Common myeloid progenitor, CD34-positive (primary cell): ENCODE measurements around the gene ZMYND8.
"Not testable (repeated sequence)": the region's sequence is repeated elsewhere in the genome, so short reads cannot be mapped to it uniquely, and the experiment has no call there.

Experiments used
- CTCF ChIA-PET: fragments of 350-600 bp; sonication (Branson Sonifier 250); formaldehyde crosslinking; loops from one replicate; lab custom pipeline; 2021; ENCODE audit warnings: antibody characterized with exemption; lab: Charles Lee
- POLR2A ChIA-PET: fragments of 350-600 bp; sonication (Branson Sonifier 250); formaldehyde crosslinking; loops from one replicate; lab custom pipeline; 2021; ENCODE audit warnings: antibody characterized with exemption; lab: Charles Lee
- DNase-seq, 3 donors: peaks; one replicate each; pipeline versions ENCODE4 v3.0.0 to v3.0.0-alpha.2; 2013
- H3K27ac ChIP-seq, 2 experiments: 1 replicate in 1 of 2; 2 replicates in 1 of 2; pipeline ENCODE4 v1.7.0; 2013; ENCODE audit warnings: inconsistent platforms in 2 of 2, low read length in 2 of 2, mild to moderate bottlenecking in 2 of 2, low read depth in 1 of 2, moderate library complexity in 1 of 2; ENCODE audit not compliant: severe bottlenecking in 2 of 2, insufficient read depth in 1 of 2, poor library complexity in 1 of 2
- H3K27me3 ChIP-seq, 5 experiments: replicated peaks in 2 of 5; 1 replicate in 3 of 5; 2 replicates in 2 of 5; pipeline versions ENCODE4 v1.6.1 to v1.7.0; 2013; ENCODE audit warnings: low read length in 4 of 5, mild to moderate bottlenecking in 2 of 5, moderate library complexity in 2 of 5, inconsistent platforms in 1 of 5; ENCODE audit not compliant: insufficient read depth in 5 of 5, control insufficient read depth in 4 of 5
- H3K36me3 ChIP-seq, 4 experiments: 1 replicate in 2 of 4; 2 replicates in 2 of 4; pipeline versions ENCODE4 v1.6.1 to v1.7.0; 2013; ENCODE audit warnings: low read length in 3 of 4, control low read depth in 1 of 4, mild to moderate bottlenecking in 1 of 4; ENCODE audit not compliant: control insufficient read depth in 4 of 4, insufficient read depth in 4 of 4
- H3K4me1 ChIP-seq, 4 experiments: 1 replicate in 3 of 4; 2 replicates in 1 of 4; pipeline versions ENCODE4 v1.6.1 to v1.7.1; 2013; ENCODE audit warnings: low read length in 3 of 4, mild to moderate bottlenecking in 3 of 4, control low read depth in 1 of 4, inconsistent platforms in 1 of 4, moderate library complexity in 1 of 4; ENCODE audit not compliant: control insufficient read depth in 4 of 4, insufficient read depth in 4 of 4; ENCODE audit errors: control extremely low read depth in 1 of 4
- H3K4me3 ChIP-seq, 7 experiments: 1 replicate in 4 of 7; 2 replicates in 3 of 7; pipeline versions ENCODE4 v1.5.1 to v1.7.0; 2013; ENCODE audit warnings: mild to moderate bottlenecking in 7 of 7, low read length in 6 of 7, moderate library complexity in 6 of 7, inconsistent platforms in 2 of 7, low read depth in 2 of 7, control low read depth in 1 of 7; ENCODE audit not compliant: insufficient read depth in 4 of 7, control insufficient read depth in 1 of 7; ENCODE audit errors: extremely low read depth in 1 of 7
- H3K9me3 ChIP-seq, 5 experiments: 1 replicate in 4 of 5; 2 replicates in 1 of 5; pipeline versions ENCODE4 v1.6.1 to v1.7.1; 2013; ENCODE audit warnings: low read length in 4 of 5, mild to moderate bottlenecking in 2 of 5, inconsistent platforms in 1 of 5, low read depth in 1 of 5, moderate library complexity in 1 of 5; ENCODE audit not compliant: control insufficient read depth in 4 of 5, insufficient read depth in 2 of 5; ENCODE audit errors: control extremely low read depth in 1 of 5
- WGBS: methylation state at CpG from one replicate; pipeline ENCODE4 v1.1.5; 2013; ENCODE audit not compliant: insufficient coverage; 5-methylcytosine and 5-hydroxymethylcytosine counted together

The ZMYND8 gene

DNA sequence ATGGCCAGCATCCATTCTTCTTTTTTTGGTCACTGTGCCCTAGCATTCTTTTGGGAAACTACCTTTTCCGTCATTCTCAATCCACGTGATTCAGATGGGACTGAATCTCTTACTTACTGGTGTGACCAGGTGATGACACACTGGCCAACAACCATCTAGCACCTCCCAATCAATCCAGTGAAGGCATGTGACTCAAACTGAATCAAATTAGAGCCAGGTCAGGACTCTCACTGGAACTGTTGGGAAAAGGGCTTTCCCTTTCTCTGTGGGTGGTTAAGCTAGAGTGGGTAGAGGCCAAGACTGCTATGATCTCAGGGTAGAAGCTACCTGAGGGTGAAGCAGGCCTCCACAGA is 36.2 kb upstream of the ZMYND8 start:
- POLR2A ChIA-PET = no interaction called here
- WGBS = 100% methylated on average over 2 of the region's 2 CpGs

DNA sequence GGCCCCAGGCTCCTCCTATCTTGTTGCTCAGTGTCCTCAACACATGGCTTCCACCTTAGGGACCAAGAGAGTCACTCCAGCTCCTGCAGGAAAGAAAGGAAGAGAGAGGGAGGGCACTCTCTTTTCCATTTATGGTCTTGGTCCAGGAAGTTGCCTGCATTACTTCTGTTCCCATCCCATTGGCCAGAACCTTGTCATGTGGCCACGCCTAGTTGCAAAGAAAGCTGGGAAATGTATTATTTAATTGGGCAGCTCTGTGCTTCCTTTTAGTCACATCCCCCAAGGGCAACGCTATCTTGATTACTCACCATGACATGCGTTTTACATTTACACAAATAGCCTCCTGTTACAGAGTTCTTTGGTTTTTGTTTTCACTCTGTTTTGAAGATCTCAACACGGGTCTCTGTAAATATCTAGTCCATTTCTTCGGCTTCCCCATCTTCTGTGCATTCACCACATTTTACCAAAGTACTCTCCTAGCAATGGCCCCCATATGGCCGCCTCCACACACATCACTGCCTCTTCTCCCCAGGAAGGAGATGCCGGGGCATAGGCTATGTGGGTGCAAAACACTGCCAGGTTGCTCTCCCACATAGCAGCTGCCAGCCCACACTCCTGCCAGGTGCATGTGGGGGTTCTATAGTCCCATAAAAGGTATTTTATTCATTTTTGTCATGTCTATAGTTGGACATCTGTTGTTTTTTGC is 35.7 kb upstream of the ZMYND8 start:
- H3K27ac ChIP-seq = peak overlapping the region in 1 of 2 experiments; percentile 70
- peak; percentile 50 to 85 (median 77) for DNase-seq
- no peaks in the 10 kb centered on the region for H3K36me3 ChIP-seq
- peaks cover 0 to 2% (median 0%) of the 10 kb centered on the region in 5 experiments for H3K9me3 ChIP-seq
- CTCF ChIA-PET = interaction anchor here (0.9 to 4.7 kb wide), 3 partner anchors 120 to 229 kb away, joined by 3 to 36 read pairs (median 4); no protein-coding TSS in a partner anchor
- peaks cover 0 to 8% (median 0%) of the 10 kb centered on the region in 4 experiments for H3K4me1 ChIP-seq
- no peaks in the 10 kb centered on the region for H3K27me3 ChIP-seq
- H3K4me3 ChIP-seq = no peak overlapping the region
- 69% methylated on average over 6 of the region's 7 CpGs for WGBS
- POLR2A ChIA-PET = no interaction called here

More for the DNA sequence above, 36.2 kb upstream of the ZMYND8 start:
- H3K36me3 ChIP-seq = no peaks in the 10 kb centered on the region
- H3K9me3 ChIP-seq = peaks cover 0 to 2% (median 0%) of the 10 kb centered on the region in 5 experiments
- peak overlapping the region in 1 of 2 experiments; percentile 70 for H3K27ac ChIP-seq
- peaks cover 0 to 8% (median under 1%) of the 10 kb centered on the region in 4 experiments for H3K4me1 ChIP-seq
- CTCF ChIA-PET = interaction anchor here (0.9 to 4.7 kb wide), 3 partner anchors 120 to 228 kb away, joined by 3 to 36 read pairs (median 4); no protein-coding TSS in a partner anchor
- H3K4me3 ChIP-seq = no peak overlapping the region
- no peaks in the 10 kb centered on the region for H3K27me3 ChIP-seq
- no peak for DNase-seq

DNA sequence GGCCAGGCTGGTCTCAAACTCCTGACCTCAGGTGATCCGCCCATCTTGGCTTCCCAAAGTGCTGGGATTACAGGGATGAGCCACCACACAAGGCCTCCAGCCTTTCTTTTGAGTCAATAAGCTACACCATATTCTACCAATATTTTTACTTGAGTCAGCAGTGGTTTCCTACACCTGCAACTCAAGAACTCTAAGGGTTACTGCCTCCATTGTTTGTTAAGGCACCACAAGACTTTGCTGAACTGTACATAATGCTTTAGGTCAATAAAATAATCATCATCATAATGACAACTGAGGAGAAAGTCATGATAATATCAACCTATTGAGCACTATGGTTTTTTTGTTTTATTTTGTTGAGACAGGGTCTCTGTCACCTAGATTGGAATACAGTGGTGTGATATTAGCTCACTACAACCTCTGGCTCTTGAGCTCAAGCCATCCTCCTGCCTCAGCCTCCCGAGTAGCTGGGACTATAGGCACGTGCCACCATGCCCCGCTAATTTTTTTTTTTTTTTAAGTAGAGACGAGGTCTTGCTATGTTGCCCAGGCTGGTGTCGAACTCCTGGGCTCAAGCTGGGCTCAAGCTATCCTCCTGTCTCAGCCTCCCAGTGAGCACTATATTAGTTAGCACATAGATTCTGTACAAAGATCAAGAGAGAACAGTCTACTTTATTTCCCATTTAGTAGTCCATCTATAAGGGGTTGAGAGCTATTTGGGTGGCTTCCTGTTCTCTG is 34.9 kb upstream of the ZMYND8 start:
- Histone ChIP-seq H3K27me3 (no peaks in the 10 kb centered on the region), H3K4me3 (no peak overlapping the region), H3K9me3 (peaks cover 0 to 2% (median 0%) of the 10 kb centered on the region in 5 experiments), H3K4me1 (peaks cover 0 to 8% (median 0%) of the 10 kb centered on the region in 4 experiments), H3K27ac (peak overlapping the region in 1 of 2 experiments; percentile 14), H3K36me3 (no peaks in the 10 kb centered on the region)
- 79% methylated on average over 4 of the region's 6 CpGs for WGBS
- no peak for DNase-seq
- ChIA-PET POLR2A (no interaction called here), CTCF (interaction anchor here (0.9 to 4.7 kb wide), 4 partner anchors 94 to 229 kb away, joined by 3 to 36 read pairs (median 4); no protein-coding TSS in a partner anchor)

DNA sequence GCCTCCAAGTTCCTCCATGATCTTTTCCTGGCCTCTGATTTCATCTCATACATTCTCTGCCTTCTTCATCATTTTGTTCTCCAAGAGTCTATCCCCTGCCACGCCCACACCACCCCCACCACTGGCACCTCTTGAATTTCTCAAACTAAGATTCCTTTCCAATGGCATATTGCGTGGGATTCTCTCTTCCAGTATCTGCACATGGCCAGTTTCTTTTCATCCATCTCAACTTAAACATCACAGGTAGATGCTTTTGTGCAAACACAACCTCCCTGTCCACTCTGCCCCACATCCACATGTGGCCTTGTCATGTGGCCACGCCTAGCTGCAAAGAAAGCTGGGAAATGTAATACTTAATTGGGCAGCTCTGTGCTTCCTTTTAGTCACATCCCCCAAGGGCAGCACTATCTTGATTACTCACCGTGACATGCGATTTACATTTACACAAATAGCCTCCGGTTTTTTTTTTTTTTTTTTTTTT is 33.4 kb upstream of the ZMYND8 start:
- Histone ChIP-seq H3K4me1 (peaks cover 0 to 8% (median 0%) of the 10 kb centered on the region in 4 experiments), H3K27me3 (no peaks in the 10 kb centered on the region), H3K36me3 (no peaks in the 10 kb centered on the region), H3K9me3 (peaks cover 0 to 2% (median 0%) of the 10 kb centered on the region in 5 experiments), H3K4me3 (no peak overlapping the region), H3K27ac (no peak overlapping the region)
- CTCF ChIA-PET = interaction anchor here (4.7 kb wide), 1 partner anchor 117 kb away, joined by 36 read pairs; no protein-coding TSS in a partner anchor
- DNase-seq = peak in 1 of 3 donors; percentile 16
- WGBS = 94% methylated on average over 3 of the region's 6 CpGs
- POLR2A ChIA-PET = no interaction called here

DNA sequence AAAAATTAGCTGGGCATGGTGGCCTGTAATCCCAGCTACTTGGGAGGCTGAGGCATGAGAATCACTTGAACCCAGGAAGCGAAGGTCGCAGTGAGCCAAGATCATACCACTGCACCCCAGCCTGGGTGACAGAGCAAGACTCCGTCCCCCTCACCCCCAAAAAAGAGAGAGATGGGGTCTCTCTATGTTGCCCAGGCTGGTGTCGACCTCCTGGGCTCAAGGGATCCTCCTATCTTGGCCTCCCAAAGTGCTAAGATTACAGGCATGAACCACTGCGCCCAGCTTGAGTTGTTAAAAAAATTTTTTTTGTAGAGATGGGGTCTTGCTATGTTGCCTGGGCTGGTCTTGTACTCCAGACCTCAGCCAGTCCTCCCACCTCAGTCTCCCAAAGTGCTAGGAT is 29.5 kb upstream of the ZMYND8 start:
- H3K4me3 ChIP-seq, H3K9me3 ChIP-seq, H3K27me3 ChIP-seq, H3K36me3 ChIP-seq, POLR2A ChIA-PET, DNase-seq, H3K27ac ChIP-seq, H3K4me1 ChIP-seq: not testable (repeated sequence)
- whole genome bisulfite sequencing = 100% methylated on average over 1 of the region's 5 CpGs
- CTCF ChIA-PET = interaction anchor here (0.6 to 9.5 kb wide), 5 partner anchors 19 to 132 kb away, joined by 5 to 312 read pairs (median 37); partner anchors contain the start of gene ZMYND8

DNA sequence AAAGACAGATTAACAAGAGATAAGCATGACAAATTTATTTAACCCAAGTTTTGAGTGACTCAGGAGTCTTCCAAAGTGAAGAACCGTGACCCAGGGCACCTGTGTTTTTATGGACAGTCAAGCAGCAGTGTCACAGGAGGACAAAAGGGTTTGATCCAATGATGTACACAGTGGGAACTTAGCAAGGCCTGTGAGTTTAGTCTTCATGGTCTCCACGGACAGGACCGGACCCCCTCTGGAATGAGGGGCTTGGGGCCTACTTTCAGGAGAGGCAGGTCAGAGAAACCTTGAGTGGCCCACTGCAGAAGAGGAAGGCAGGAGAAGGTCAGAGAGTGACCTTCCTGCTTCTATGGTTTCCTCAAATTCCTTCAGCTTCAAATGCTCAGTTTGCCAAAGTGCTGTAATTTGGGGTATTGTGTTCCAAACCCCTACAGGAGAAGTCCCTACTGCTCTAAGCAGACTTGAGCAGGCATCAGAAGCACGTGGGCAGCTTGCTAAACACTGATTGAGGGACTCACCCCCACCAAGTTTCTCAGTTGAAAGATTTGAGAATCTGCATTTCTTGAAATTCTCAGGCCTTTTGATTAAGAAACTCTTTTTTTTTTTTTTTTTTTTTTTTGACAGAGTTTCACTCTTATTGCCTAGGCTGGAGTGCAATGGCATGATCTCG is 26.4 kb upstream of the ZMYND8 start:
- H3K4me3 ChIP-seq = no peak overlapping the region
- no peaks in the 10 kb centered on the region for H3K27me3 ChIP-seq
- ChIA-PET POLR2A (interaction anchor here (0.9 to 1.0 kb wide), 2 partner anchors 9 to 31 kb away, joined by 3 read pairs; no protein-coding TSS in a partner anchor), CTCF (interaction anchor here (0.8 to 9.5 kb wide), 38 partner anchors 11 to 633 kb away, joined by 3 to 312 read pairs (median 7); partner anchors contain the start of gene ZMYND8)
- no peaks in the 10 kb centered on the region for H3K9me3 ChIP-seq
- no peaks in the 10 kb centered on the region for H3K36me3 ChIP-seq
- WGBS = 86% methylated on average over 4 of the region's 5 CpGs
- peaks cover 0 to 8% (median 1%) of the 10 kb centered on the region in 4 experiments for H3K4me1 ChIP-seq
- no peak for DNase-seq
- H3K27ac ChIP-seq = no peak overlapping the region
